IMR-90 (cell line): ENCODE results near the gene USP17L30. TPM values are rescaled to one million over a fixed set of nuclear protein-coding genes. Genes with fewer than 3 reads are reported as not detected.
"Not testable (repeated sequence)": the region's sequence is repeated elsewhere in the genome, so short reads cannot be mapped to it uniquely, and the experiment has no call there.

Experiments
- ATAC-seq: fragments of 200-7000 bp; cut with Tn5 transposase; 2 replicates; pipeline ENCODE4 v1.9.1; 2020; ENCODE audit warnings: low read depth, mild to moderate bottlenecking, moderate library complexity
- BruUV-seq: library from RNA; stranded (reverse); fragments of 400-500 nt; replicated peaks from 2 replicates; lab custom pipeline; 2021; lab: Mats Ljungman, UMichigan
- CTCF ChIA-PET: fragments of 300-600 bp; formaldehyde crosslinking; extraction: SDS; loops from one replicate; lab custom pipeline; 2021; ENCODE audit warnings: antibody characterized with exemption; lab: Yijun Ruan, JAX
- POLR2A ChIA-PET: fragments of 300-600 bp; sonication (Branson Sonifier 250); formaldehyde crosslinking; loops from one replicate; lab custom pipeline; 2022; ENCODE audit warnings: antibody characterized with exemption; ENCODE audit not compliant: unreplicated experiment; lab: Charles Lee
- DNase-seq: peaks from one replicate; pipeline ENCODE4 v3.0.0; 2013
- H2AFZ ChIP-seq: replicated peaks from 2 replicates; pipeline ENCODE3; 2013; ENCODE audit warnings: low read length, mild to moderate bottlenecking; ENCODE audit not compliant: poor library complexity
- H2AK5ac ChIP-seq: 2 replicates; pipeline ENCODE4 v1.6.1; 2013; ENCODE audit warnings: low read depth, low read length, inconsistent platforms
- H2AK9ac ChIP-seq: replicated peaks from 2 replicates; pipeline ENCODE3; 2013; ENCODE audit warnings: mild to moderate bottlenecking, low read depth, low read length, moderate library complexity; ENCODE audit not compliant: poor library complexity
- H2BK120ac ChIP-seq: 2 replicates; pipeline ENCODE4 v1.6.1; 2013; ENCODE audit warnings: low read depth, low read length, inconsistent platforms
- H2BK15ac ChIP-seq: 3 replicates; pipeline ENCODE4 v1.6.1; 2013; ENCODE audit warnings: low read depth, low read length, inconsistent platforms
- H2BK20ac ChIP-seq: 2 replicates; pipeline ENCODE4 v1.6.1; 2013; ENCODE audit warnings: low read depth, mild to moderate bottlenecking, inconsistent platforms, low read length, moderate library complexity
- H2BK5ac ChIP-seq: 2 replicates; pipeline ENCODE4 v1.6.1; 2013; ENCODE audit warnings: mild to moderate bottlenecking, low read depth, low read length, inconsistent platforms; ENCODE audit not compliant: poor library complexity, severe bottlenecking
- H3K14ac ChIP-seq: replicated peaks from 2 replicates; pipeline ENCODE4 v1.6.1; 2013; ENCODE audit warnings: low read depth, low read length, inconsistent platforms
- H3K18ac ChIP-seq: 2 replicates; pipeline ENCODE4 v1.6.1; 2013; ENCODE audit warnings: low read depth, low read length, control low read depth
- H3K23ac ChIP-seq: 2 replicates; pipeline ENCODE4 v1.6.1; 2013; ENCODE audit warnings: low read depth, low read length, inconsistent platforms
- H3K27ac ChIP-seq: 2 replicates; pipeline ENCODE4 v1.5.1; 2013; ENCODE audit warnings: mild to moderate bottlenecking, control low read depth, low read length; ENCODE audit not compliant: insufficient read depth
- H3K27me3 ChIP-seq: 2 replicates; pipeline ENCODE4 v1.6.1; 2013; ENCODE audit warnings: low read length; ENCODE audit not compliant: control insufficient read depth, insufficient read depth
- H3K36me3 ChIP-seq: 2 replicates; pipeline ENCODE4 v1.6.1; 2013; ENCODE audit warnings: low read length, mixed read lengths; ENCODE audit not compliant: control insufficient read depth, insufficient read depth
- H3K4ac ChIP-seq: 2 replicates; pipeline ENCODE4 v1.6.1; 2013; ENCODE audit warnings: low read depth, low read length, inconsistent platforms
- H3K4me1 ChIP-seq: 2 replicates; pipeline ENCODE4 v1.6.1; 2013; ENCODE audit warnings: low read length, mixed read lengths; ENCODE audit not compliant: control insufficient read depth, insufficient read depth
- H3K4me2 ChIP-seq: 2 replicates; pipeline ENCODE4 v1.6.1; 2013; ENCODE audit warnings: low read depth, mild to moderate bottlenecking, control low read depth, low read length, moderate library complexity
- H3K4me3 ChIP-seq: 2 replicates; pipeline ENCODE4 v1.5.1; 2013; ENCODE audit warnings: low read depth, mild to moderate bottlenecking, control low read depth, low read length, moderate library complexity; ENCODE audit not compliant: insufficient read depth
- H3K56ac ChIP-seq: 2 replicates; pipeline ENCODE4 v1.6.1; 2013; ENCODE audit warnings: low read length, inconsistent platforms; ENCODE audit not compliant: insufficient read depth; ENCODE audit errors: extremely low read depth
- H3K79me1 ChIP-seq, 2 experiments: 2 replicates each; pipeline ENCODE4 v1.6.1; 2013; ENCODE audit warnings: low read length in 2 of 2, inconsistent platforms in 1 of 2, low read depth in 1 of 2
- H3K9ac ChIP-seq: 2 replicates; pipeline ENCODE4 v1.6.1; 2013; ENCODE audit warnings: low read depth, low read length, control low read depth
- H3K9me1 ChIP-seq: 2 replicates; pipeline ENCODE4 v1.6.1; 2013; ENCODE audit warnings: low read length, inconsistent platforms; ENCODE audit not compliant: insufficient read depth
- H3K9me3 ChIP-seq: 2 replicates; pipeline ENCODE4 v1.6.1; 2013; ENCODE audit warnings: low read length; ENCODE audit not compliant: control insufficient read depth, insufficient read depth
- H4K20me1 ChIP-seq: 2 replicates; pipeline ENCODE4 v1.6.1; 2013; ENCODE audit warnings: low read length, inconsistent platforms; ENCODE audit not compliant: insufficient read depth
- H4K5ac ChIP-seq: 2 replicates; pipeline ENCODE4 v1.6.1; 2013; ENCODE audit warnings: mild to moderate bottlenecking, low read depth, low read length, control low read depth
- H4K8ac ChIP-seq, 2 experiments: 2 replicates each; pipeline ENCODE4 v1.6.1; 2013; ENCODE audit warnings: low read depth in 2 of 2, low read length in 2 of 2, control low read depth in 1 of 2, inconsistent platforms in 1 of 2
- H4K91ac ChIP-seq: 2 replicates; pipeline ENCODE4 v1.6.1; 2013; ENCODE audit warnings: low read depth, low read length, inconsistent platforms; ENCODE audit not compliant: insufficient read depth
- WGBS, 2 experiments: methylation state at CpG; one replicate each; pipeline versions ENCODE4 v1.1.5 to v1.1.7; 2013; ENCODE audit warnings: missing lambda C conversion rate in 2 of 2; ENCODE audit not compliant: insufficient read length in 1 of 2; ENCODE audit errors: extremely low coverage in 2 of 2; 5-methylcytosine and 5-hydroxymethylcytosine counted together
- dilution Hi-C: fragments of 300-500 bp; cut with HindIII; formaldehyde crosslinking; loops from one replicate; pipeline ENCODE4 v1.14.3; 2018; ENCODE audit warnings: low sequenced_read_pairs; ENCODE audit not compliant: unreplicated experiment
- in situ Hi-C: fragments of 300-500 bp; cut with MboI; formaldehyde crosslinking; loops from 3 replicates; pipeline ENCODE4 v1.14.3; 2019; ENCODE audit warnings: low sequenced_read_pairs, inconsistent platforms, mixed read lengths
- intact Hi-C: fragments of 100-400 bp; cut with micrococcal nuclease; formaldehyde crosslinking; loops from 2 replicates; pipeline ENCODE4 v1.10.0; 2022
- polyA plus RNA-seq, 3 experiments: library from polyadenylated mRNA; depleted of rRNA; stranded (reverse); fragments of >200 nt; gene quantifications; 2 replicates each; pipeline ENCODE4 v1.2.3, GENCODE V29; 2012; ENCODE audit warnings: low replicate concordance in 1 of 3
- total RNA-seq: library from RNA; depleted of rRNA; stranded (reverse); fragments of >200 nt; gene quantifications from 2 replicates; pipeline ENCODE4 v1.2.3, GENCODE V29; 2012

The USP17L30 gene
- total and polyA plus RNA-seq, 2 of the 4 experiments (the other 2 are of a cell fraction), result not detected

DNA sequence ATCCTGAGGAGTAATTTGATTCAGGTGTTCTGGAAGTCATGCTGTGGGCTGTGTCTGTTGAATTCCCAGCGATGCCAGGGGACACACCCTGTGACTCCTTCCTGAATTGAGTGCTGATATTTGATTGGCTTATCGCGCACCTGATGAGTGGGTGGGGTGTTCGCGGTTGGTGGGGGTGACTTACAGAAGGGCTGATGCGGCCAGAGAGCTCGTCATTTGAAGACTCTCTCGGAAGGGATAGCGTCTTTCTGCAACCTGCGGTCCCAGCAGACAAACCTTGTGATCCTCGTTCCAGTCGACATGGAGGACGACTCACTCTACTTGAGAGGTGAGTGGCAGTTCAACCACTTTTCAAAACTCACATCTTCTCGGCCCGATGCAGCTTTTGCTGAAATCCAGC lies 38.1 kb upstream of the USP17L30 start, which contains the start of gene USP17L24:
TSS of gene USP17L24 (plus strand) at position 301 of the 400 bp plus-strand sequence. CDS start at position 301, 0 bp downstream.
- H3K4me1 ChIP-seq, H2BK20ac ChIP-seq, H4K8ac ChIP-seq, H4K91ac ChIP-seq, H3K4ac ChIP-seq, H2AK5ac ChIP-seq, DNase-seq, H3K23ac ChIP-seq, H3K27ac ChIP-seq, H2BK120ac ChIP-seq, dilution Hi-C loops, H3K18ac ChIP-seq, H2BK15ac ChIP-seq, H3K4me3 ChIP-seq, H2BK5ac ChIP-seq, H3K14ac ChIP-seq, H3K36me3 ChIP-seq, H3K4me2 ChIP-seq, H4K5ac ChIP-seq, H3K56ac ChIP-seq, CTCF ChIA-PET, H3K27me3 ChIP-seq, H2AK9ac ChIP-seq, H3K9ac ChIP-seq, BruUV-seq, H2AFZ ChIP-seq, H3K79me1 ChIP-seq, intact Hi-C loops, H3K9me3 ChIP-seq, ATAC-seq, in situ Hi-C loops, H4K20me1 ChIP-seq, POLR2A ChIA-PET, H3K9me1 ChIP-seq: not testable (repeated sequence)
- WGBS, 2 experiments, result no CpG with 5 or more reads among the region's 15 CpGs

DNA sequence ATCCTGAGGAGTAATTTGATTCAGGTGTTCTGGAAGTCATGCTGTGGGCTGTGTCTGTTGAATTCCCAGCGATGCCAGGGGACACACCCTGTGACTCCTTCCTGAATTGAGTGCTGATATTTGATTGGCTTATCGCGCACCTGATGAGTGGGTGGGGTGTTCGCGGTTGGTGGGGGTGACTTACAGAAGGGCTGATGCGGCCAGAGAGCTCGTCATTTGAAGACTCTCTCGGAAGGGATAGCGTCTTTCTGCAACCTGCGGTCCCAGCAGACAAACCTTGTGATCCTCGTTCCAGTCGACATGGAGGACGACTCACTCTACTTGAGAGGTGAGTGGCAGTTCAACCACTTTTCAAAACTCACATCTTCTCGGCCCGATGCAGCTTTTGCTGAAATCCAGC lies 33.3 kb upstream of the USP17L30 start, which contains the start of gene USP17L25:
TSS of gene USP17L25 (plus strand) at position 301 of the 400 bp plus-strand sequence. CDS start at position 301, 0 bp downstream.
- H3K56ac ChIP-seq, H3K4me3 ChIP-seq, H3K36me3 ChIP-seq, H3K27ac ChIP-seq, H2BK120ac ChIP-seq, H3K9ac ChIP-seq, H3K79me1 ChIP-seq, H3K4ac ChIP-seq, H2AK5ac ChIP-seq, DNase-seq, H3K4me2 ChIP-seq, H4K91ac ChIP-seq, H3K14ac ChIP-seq, H3K27me3 ChIP-seq, intact Hi-C loops, H4K20me1 ChIP-seq, POLR2A ChIA-PET, in situ Hi-C loops, H2BK5ac ChIP-seq, H3K9me1 ChIP-seq, CTCF ChIA-PET, H2BK20ac ChIP-seq, H2AK9ac ChIP-seq, BruUV-seq, H3K9me3 ChIP-seq, H2BK15ac ChIP-seq, H3K4me1 ChIP-seq, H4K5ac ChIP-seq, ATAC-seq, dilution Hi-C loops, H2AFZ ChIP-seq, H4K8ac ChIP-seq, H3K18ac ChIP-seq, H3K23ac ChIP-seq: not testable (repeated sequence)
- no CpG with 5 or more reads among the region's 15 CpGs for WGBS, 2 experiments
